ENCODE data around the gene LGR4. TPM values are rescaled to one million over a fixed set of nuclear protein-coding genes. Genes with fewer than 3 reads are reported as not detected.
"Not testable (repeated sequence)": the region's sequence is repeated elsewhere in the genome, so short reads cannot be mapped to it uniquely, and the experiment has no call there.

The LGR4 gene
- polyA plus RNA-seq (2011; rRNA removed): 7.6 and 12.5 TPM in 2 replicates
- polyA minus RNA-seq (2011; rRNA and poly(A)+ RNA removed): 21.3 and 25.3 TPM in 2 replicates

GRCh38 chr11:27472398-27473016 is at the start of gene LGR4:
LGR4 (minus strand) TSS chr11:27472790; CDS start chr11:27472302, 488 bp downstream.
- peak within 1 kb of the TSS; percentile 78 for H3K4me3 ChIP-seq (ENCODE audit: low read depth, low read length)
- ChIA-PET CTCF (interaction anchor here (0.6 to 5.1 kb wide), 3 partner anchors 11 to 122 kb away, joined by 3 to 24 read pairs (median 5); no protein-coding TSS in a partner anchor), POLR2A (interaction anchor here (0.6 to 0.7 kb wide), 2 partner anchors 109 to 1493 kb away, joined by 7 to 21 read pairs; partner anchors contain the start of gene CCDC34)
- peak; percentile 73 for DNase-seq (ENCODE audit: low read depth)
- TF ChIP-seq CTCF (IDR thresholded peaks at IDR 0.05; ENCODE audit: insufficient read depth, low read depth, low read length): no peak
- H3K36me3 ChIP-seq (ENCODE audit: control insufficient read depth, insufficient read depth, low read length): no peaks in the 10 kb centered on the region
- H3K27me3 ChIP-seq (ENCODE audit: control insufficient read depth, insufficient read depth, low read length): no peaks in the 10 kb centered on the region

GRCh38 chr11:27520226-27520625 is 47.6 kb upstream of the LGR4 start:
- Histone ChIP-seq H3K27me3 (ENCODE audit: control insufficient read depth, insufficient read depth, low read length) (no peaks in the 10 kb centered on the region), H3K36me3 (ENCODE audit: control insufficient read depth, insufficient read depth, low read length) (no peaks in the 10 kb centered on the region), H3K4me3 (ENCODE audit: low read depth, low read length) (no peak overlapping the region)
- DNase-seq (ENCODE audit: low read depth): no peak
- CTCF ChIA-PET: interaction anchor here (1.1 to 2.0 kb wide), 3 partner anchors 10 to 176 kb away, joined by 3 to 5 read pairs (median 5); no protein-coding TSS in a partner anchor
- TF ChIP-seq CTCF (IDR thresholded peaks at IDR 0.05; ENCODE audit: insufficient read depth, low read depth, low read length): no peak
- POLR2A ChIA-PET: no interaction called here

- Histone ChIP-seq H3K36me3 (ENCODE audit: control insufficient read depth, insufficient read depth, low read length) (no peaks in the 10 kb centered on the region), H3K4me3 (ENCODE audit: low read depth, low read length) (no peak overlapping the region), H3K27me3 (ENCODE audit: control insufficient read depth, insufficient read depth, low read length) (no peaks in the 10 kb centered on the region)
- ChIA-PET CTCF (no interaction called here), POLR2A (no interaction called here)
- no peak for TF ChIP-seq CTCF (IDR thresholded peaks at IDR 0.05; ENCODE audit: insufficient read depth, low read depth, low read length)
- DNase-seq (ENCODE audit: low read depth): no peak
Observed at GRCh38 chr11:27518518-27518917, 45.9 kb upstream of the LGR4 start.

GRCh38 chr11:27517490-27517889 is 44.9 kb upstream of the LGR4 start:
- DNase-seq (ENCODE audit: low read depth); H3K36me3 ChIP-seq (ENCODE audit: control insufficient read depth, insufficient read depth, low read length); CTCF ChIA-PET; POLR2A ChIA-PET; H3K4me3 ChIP-seq (ENCODE audit: low read depth, low read length); H3K27me3 ChIP-seq (ENCODE audit: control insufficient read depth, insufficient read depth, low read length): not testable (repeated sequence)

GRCh38 chr11:27514558-27514957 is 42.0 kb upstream of the LGR4 start:
- no peak overlapping the region for H3K4me3 ChIP-seq (ENCODE audit: low read depth, low read length)
- no peak for TF ChIP-seq CTCF (IDR thresholded peaks at IDR 0.05; ENCODE audit: insufficient read depth, low read depth, low read length)
- no peaks in the 10 kb centered on the region for H3K36me3 ChIP-seq (ENCODE audit: control insufficient read depth, insufficient read depth, low read length)
- no peaks in the 10 kb centered on the region for H3K27me3 ChIP-seq (ENCODE audit: control insufficient read depth, insufficient read depth, low read length)
- DNase-seq (ENCODE audit: low read depth): no peak
- CTCF ChIA-PET: no interaction called here
- POLR2A ChIA-PET: no interaction called here

- H3K4me3 ChIP-seq (ENCODE audit: low read depth, low read length): no peak overlapping the region
- ChIA-PET POLR2A (no interaction called here), CTCF (interaction anchor here (1.1 kb wide), 1 partner anchor 14 kb away, joined by 3 read pairs; no protein-coding TSS in a partner anchor)
- H3K27me3 ChIP-seq (ENCODE audit: control insufficient read depth, insufficient read depth, low read length): no peaks in the 10 kb centered on the region
- TF ChIP-seq CTCF (IDR thresholded peaks at IDR 0.05; ENCODE audit: insufficient read depth, low read depth, low read length): no peak
- H3K36me3 ChIP-seq (ENCODE audit: control insufficient read depth, insufficient read depth, low read length): no peaks in the 10 kb centered on the region
- DNase-seq (ENCODE audit: low read depth): no peak
Observed at GRCh38 chr11:27514076-27514475, 41.5 kb upstream of the LGR4 start.
